Heart right ventricle (tissue), 16 donors: ENCODE measurements around the gene SLC8A1. TPM values are rescaled to one million over a fixed set of nuclear protein-coding genes. Genes with fewer than 3 reads are reported as not detected.
A peak's percentile ranks its signal among the peaks of the same experiment; 100 is the strongest.

Source experiments
- ATAC-seq, 8 donors: fragments of 200-7000 bp; cut with Tn5 transposase; one replicate each; pipeline ENCODE4 v1.9.1; 2020; ENCODE audit warnings: mild to moderate bottlenecking in 8 of 8, moderate library complexity in 8 of 8, moderate number of reproducible peaks in 1 of 8
- DNase-seq, 2 donors: peaks; one replicate each; pipeline ENCODE4 v3.0.0-alpha.2; 2020
- H3K27ac ChIP-seq, 10 donors: fragments of 200-600 bp; sonication (generic) in 2 of 10; one replicate each; pipeline versions ENCODE4 v1.5.0 to v1.8.0; 2020 to 2022; ENCODE audit warnings: mild to moderate bottlenecking in 3 of 10
- H3K27me3 ChIP-seq, 7 donors: fragments of 200-600 bp; one replicate each; pipeline ENCODE4 v1.8.0; 2021 to 2022; ENCODE audit warnings: mild to moderate bottlenecking in 2 of 7
- H3K36me3 ChIP-seq, 9 donors: fragments of 200-600 bp; sonication (generic) in 1 of 9; one replicate each; pipeline versions ENCODE4 v1.5.0 to v1.8.0; 2020 to 2022; ENCODE audit warnings: mild to moderate bottlenecking in 2 of 9
- H3K4me1 ChIP-seq, 9 donors: fragments of 200-600 bp; sonication (generic) in 1 of 9; one replicate each; pipeline versions ENCODE4 v1.5.0 to v1.8.0; 2020 to 2022; ENCODE audit warnings: mild to moderate bottlenecking in 4 of 9
- H3K4me3 ChIP-seq, 10 donors: fragments of 200-600 bp; sonication (generic) in 2 of 10; one replicate each; pipeline versions ENCODE4 v1.5.0 to v1.8.0; 2020 to 2022; ENCODE audit warnings: mild to moderate bottlenecking in 7 of 10, moderate library complexity in 2 of 10
- H3K9me3 ChIP-seq, 11 donors: fragments of 200-600 bp in 10 of 11; sonication (generic) in 2 of 11; one replicate each; pipeline versions ENCODE4 v1.5.0 to v1.8.0; 2013 to 2022; ENCODE audit warnings: mild to moderate bottlenecking in 2 of 11, control low read depth in 1 of 11, moderate library complexity in 1 of 11
- CTCF ChIP-seq, 9 donors: fragments of 200-600 bp; sonication (generic) in 2 of 9; IDR thresholded peaks; one replicate each; pipeline versions ENCODE4 v1.5.0 to v1.8.0; 2021 to 2022; ENCODE audit warnings: antibody characterized with exemption in 9 of 9, mild to moderate bottlenecking in 5 of 9, moderate library complexity in 1 of 9
- WGBS, 2 donors: extraction: QIAGEN DNeasy Blood & Tissue Kit; methylation state at CpG; one replicate each; pipeline ENCODE4 v1.1.7; 2013; ENCODE audit warnings: inconsistent platforms in 1 of 2; 5-methylcytosine and 5-hydroxymethylcytosine counted together
- intact Hi-C, 10 donors: fragments of 100-400 bp; cut with DNase I; formaldehyde crosslinking; loops; one replicate each; pipeline versions ENCODE4 v1.11.1 to v1.14.2; 2022
- polyA plus RNA-seq, 2 donors: library from polyadenylated mRNA; stranded (reverse); fragments of 200-250 nt; gene quantifications; one replicate each; pipeline ENCODE4 v1.2.3, GENCODE V29; 2013
- total RNA-seq, 10 donors: library from RNA; stranded (reverse); fragmentation: NEBNext Ultra II Directional in 3 of 10; extraction: Animal tissue kit (Norgen Biotek cat#: 25700) in 3 of 10; gene quantifications; one replicate each; pipeline versions ENCODE4 v1.2.1 to v1.2.4, GENCODE V29; 2021 to 2023
- donor health status: Arrhythmogenic right ventricular cardiomyopathy.
- donor health status: ischemic (EF 13 %, LVEDD 7.1; RV severe dilation, severe dysfunction).
- donor health status: healthy with polysubstance abuse.
- donor health status: DM: no; HTN: yes; CAD: no.
- donor health status: DM: no; HTN: no; CAD: no.
- donor health status: ischemic (EF 25% LVEDD 6.9; RV normal size, moderate dysfunction).
- donor health status: ischemic (EF 25% LVEDD 5.7; RV mildly dilated, moderate dysfunction).
- donor health status: healthy.
- donor health status: DM: yes; HTN: yes; CAD: no.
- donor health status: Ischemic cardiomyopathy.
- donor health status: ischemic (EF 35%, LVEDD 5.7; RV mildly dilated, moderate dysfunction).
- donor health status: nonischemic (EF 11% LVEDD 7.7; RV severe dilation, severe dysfunction).
- donor health status: DM: yes; HTN: yes; CAD: no.
- donor health status: PGD.
- donor health status: ischemic (EF 29% LVEDD 5.4; RV normal size, mild dysfunction).
- donor health status: nonischemic (EF 23%, LVEDD 6.1; RV moderate dilation, normal function).

SLC8A1 gene
- total and polyA plus RNA-seq, 12 donors = 11.1 to 1,497 (median 1,067) TPM

DNA sequence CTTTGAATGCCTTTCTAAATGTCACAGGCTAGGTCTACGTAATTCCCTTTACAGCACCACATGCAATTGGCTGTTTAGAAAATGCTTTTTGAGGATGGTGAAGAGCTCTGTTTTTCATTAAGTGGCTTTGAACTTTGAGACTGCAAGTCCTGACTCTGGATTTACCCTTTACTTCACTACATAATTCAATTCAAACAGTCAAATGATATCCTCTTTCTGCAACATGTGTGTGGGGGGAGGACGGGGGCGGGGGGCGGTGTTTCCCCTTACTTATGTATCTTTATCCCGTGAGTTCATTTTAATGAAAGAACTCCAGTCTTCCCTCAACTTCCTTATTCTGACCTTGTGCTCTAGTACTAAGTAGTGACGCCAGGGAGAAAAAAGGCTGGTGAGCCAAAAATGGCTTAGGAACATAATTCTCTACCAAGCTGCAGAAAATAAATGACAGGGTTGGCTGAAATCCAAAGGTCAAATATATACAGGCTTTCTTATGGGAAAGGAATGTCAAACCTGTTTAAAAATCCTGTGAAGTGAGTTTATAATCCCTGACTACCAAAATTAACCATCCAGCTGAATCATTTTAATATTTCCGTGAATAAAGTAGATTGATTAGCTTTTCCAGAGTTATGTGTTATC is 119.6 kb downstream of the SLC8A1 start:
- TF ChIP-seq CTCF (IDR thresholded peaks at IDR 0.05) = no peak
- Histone ChIP-seq H3K27me3 (no peaks in the 10 kb centered on the region), H3K4me3 (no peak overlapping the region), H3K36me3 (no peaks in the 10 kb centered on the region), H3K4me1 (peaks cover 3 to 86% (median 44%) of the 10 kb centered on the region in 9 donors), H3K9me3 (no peaks in the 10 kb centered on the region), H3K27ac (peak overlapping the region in 6 of 10 donors; percentile 0 to 48 (median 12))
- ATAC-seq (peak in 5 of 8 donors; percentile 17 to 45 (median 39)), DNase-seq (no peak)
- intact Hi-C loops = no loop called here
- WGBS, 2 donors = 42 to 45% methylated on average over 7 of the region's 7 CpGs

GRCh38 chr2:40330096-40330495 is 121.8 kb downstream of the SLC8A1 start:
- Histone ChIP-seq H3K36me3 (no peaks in the 10 kb centered on the region), H3K27me3 (no peaks in the 10 kb centered on the region), H3K4me3 (no peak overlapping the region), H3K27ac (peak overlapping the region in 7 of 10 donors; percentile 9 to 68 (median 36)), H3K9me3 (no peaks in the 10 kb centered on the region), H3K4me1 (peaks cover 3 to 79% (median 40%) of the 10 kb centered on the region in 9 donors)
- DNase-seq (no peak), ATAC-seq (no peak)
- intact Hi-C loops = no loop called here
- TF ChIP-seq CTCF (IDR thresholded peaks at IDR 0.05) = no peak
- WGBS, 2 donors = 36 to 50% methylated on average over 3 of the region's 3 CpGs

DNA sequence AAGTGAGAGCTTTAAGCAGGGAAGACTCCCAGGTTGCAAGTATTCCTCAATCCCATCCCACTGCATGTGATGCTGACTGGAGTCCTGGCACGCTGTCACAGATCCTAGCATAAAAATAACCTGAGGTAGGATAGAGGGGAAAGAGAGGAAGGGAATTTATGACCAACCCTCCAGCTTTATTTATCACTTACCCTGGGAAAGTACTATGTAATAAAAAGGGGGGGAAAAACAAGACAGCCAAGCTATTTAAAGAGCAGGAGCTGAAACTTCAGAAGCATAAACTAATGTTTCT is 122.2 kb downstream of the SLC8A1 start:
- DNase-seq (peak in 1 of 2 donors; percentile 42), ATAC-seq (peak; percentile 42 to 87 (median 69))
- Histone ChIP-seq H3K4me1 (peaks cover 3 to 81% (median 40%) of the 10 kb centered on the region in 9 donors), H3K27ac (peak overlapping the region in 8 of 10 donors; percentile 9 to 68 (median 34)), H3K36me3 (no peaks in the 10 kb centered on the region), H3K4me3 (no peak overlapping the region), H3K27me3 (no peaks in the 10 kb centered on the region), H3K9me3 (no peaks in the 10 kb centered on the region)
- no peak for TF ChIP-seq CTCF (IDR thresholded peaks at IDR 0.05)
- intact Hi-C loops = no loop called here
- 43 to 55% methylated on average over 1 of the region's 1 CpG for WGBS, 2 donors

DNA sequence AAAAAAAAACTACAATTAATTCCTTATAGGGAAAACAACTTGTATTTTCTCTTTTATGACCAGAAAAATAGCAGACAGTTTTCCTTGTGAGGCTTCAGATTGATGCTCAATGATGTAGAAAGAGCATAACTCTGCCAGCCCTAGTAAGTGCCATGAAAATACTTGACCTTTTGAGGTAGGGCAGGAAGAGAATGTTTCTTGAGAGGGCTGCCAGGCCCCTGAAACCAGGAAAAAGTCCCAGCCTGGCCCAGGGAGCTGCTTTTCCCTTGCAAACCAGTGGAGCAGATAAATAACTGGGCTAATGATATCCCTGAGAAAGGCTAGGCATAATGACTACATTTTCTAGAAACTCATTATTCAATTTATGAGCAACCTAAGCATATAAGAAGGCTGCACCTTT is 126.8 kb downstream of the SLC8A1 start:
- intact Hi-C loops = no loop called here
- H3K4me3 ChIP-seq = no peak overlapping the region
- peak overlapping the region in 2 of 10 donors; percentile 12 to 38 for H3K27ac ChIP-seq
- no peaks in the 10 kb centered on the region for H3K9me3 ChIP-seq
- no peak for TF ChIP-seq CTCF (IDR thresholded peaks at IDR 0.05)
- ATAC-seq = no peak
- DNase-seq = no peak
- peaks cover 3 to 77% (median 32%) of the 10 kb centered on the region in 9 donors for H3K4me1 ChIP-seq
- H3K27me3 ChIP-seq = no peaks in the 10 kb centered on the region
- H3K36me3 ChIP-seq = peaks cover 0 to 11% (median 0%) of the 10 kb centered on the region in 9 donors
